ENCODE data around the gene TPD52L3. TPM values are rescaled to one million over a fixed set of nuclear protein-coding genes. Genes with fewer than 3 reads are reported as not detected.
A peak's percentile ranks its signal among the peaks of the same experiment; 100 is the strongest.

Gene TPD52L3
- total and polyA plus RNA-seq, 5 donors from 2014 or later, result not detected

GRCh38 chr9:6334305-6334704 is 6.1 kb downstream of the TPD52L3 start:
- no peak for ATAC-seq (ENCODE audit: low read depth in 2 of 2)
- Mint-ChIP-seq H3K27me3 (peaks cover 37% of the 10 kb centered on the region), H3K36me3 (peaks cover 4% of the 10 kb centered on the region)

GRCh38 chr9:6348766-6349165 is 20.6 kb downstream of the TPD52L3 start:
- Mint-ChIP-seq H3K4me1 (no peaks in the 10 kb centered on the region), H3K27me3 (peaks cover 47% of the 10 kb centered on the region), H3K9me3 (no peaks in the 10 kb centered on the region), H3K27ac (no peak overlapping the region), H3K4me3 (no peak overlapping the region), H3K36me3 (no peaks in the 10 kb centered on the region)
- DNase-seq, result no peak
- Histone ChIP-seq H3K4me1 (ENCODE audit: control insufficient read depth, insufficient read depth, low read length, poor library complexity, severe bottlenecking) (no peaks in the 10 kb centered on the region), H3K4me3 (ENCODE audit: low read depth, low read length) (no peak overlapping the region), H3K9me3 (ENCODE audit: control insufficient read depth in 2 of 2, low read length in 2 of 2) (no peaks in the 10 kb centered on the region), H3K36me3 (ENCODE audit: control insufficient read depth, insufficient read depth, low read length) (no peaks in the 10 kb centered on the region), H3K27ac (ENCODE audit: insufficient read depth, low read length, poor library complexity, severe bottlenecking) (no peak overlapping the region), H3K27me3 (ENCODE audit: control insufficient read depth, insufficient read depth, low read length) (peaks cover 7% of the 10 kb centered on the region)
- ATAC-seq (ENCODE audit: low read depth in 2 of 2), result no peak

More at GRCh38 chr9:6334305-6334704, 6.1 kb downstream of the TPD52L3 start:
- Histone ChIP-seq H3K27me3 (ENCODE audit: control insufficient read depth, insufficient read depth, low read length) (peaks cover 2% of the 10 kb centered on the region), H3K9me3 (ENCODE audit: control insufficient read depth in 2 of 2, low read length in 2 of 2) (peaks cover 9 to 20% of the 10 kb centered on the region in 2 experiments), H3K36me3 (ENCODE audit: control insufficient read depth, insufficient read depth, low read length) (no peaks in the 10 kb centered on the region), H3K4me1 (ENCODE audit: control insufficient read depth, insufficient read depth, low read length, poor library complexity, severe bottlenecking) (no peaks in the 10 kb centered on the region), H3K4me3 (ENCODE audit: low read depth, low read length) (no peak overlapping the region), H3K27ac (ENCODE audit: insufficient read depth, low read length, poor library complexity, severe bottlenecking) (no peak overlapping the region)
- Mint-ChIP-seq H3K27ac (no peak overlapping the region), H3K9me3 (peaks cover 4 to 21% (median 9%) of the 10 kb centered on the region in 7 donors), H3K4me3 (no peak overlapping the region), H3K4me1 (no peaks in the 10 kb centered on the region)
- no peak for DNase-seq

GRCh38 chr9:6351737-6352136 is 23.6 kb downstream of the TPD52L3 start:
- no peak overlapping the region for H3K4me3 Mint-ChIP-seq
- H3K36me3 Mint-ChIP-seq, result no peaks in the 10 kb centered on the region
- H3K27me3 Mint-ChIP-seq, result peaks cover 35% of the 10 kb centered on the region
- ATAC-seq (ENCODE audit: low read depth in 2 of 2) (no peak), DNase-seq (no peak)
- H3K27me3 ChIP-seq (ENCODE audit: control insufficient read depth, insufficient read depth, low read length), result peaks cover 7% of the 10 kb centered on the region
- H3K27ac ChIP-seq (ENCODE audit: insufficient read depth, low read length, poor library complexity, severe bottlenecking), result no peak overlapping the region
- H3K27ac Mint-ChIP-seq, result no peak overlapping the region
- H3K4me1 ChIP-seq (ENCODE audit: control insufficient read depth, insufficient read depth, low read length, poor library complexity, severe bottlenecking), result no peaks in the 10 kb centered on the region
- no peak overlapping the region for H3K4me3 ChIP-seq (ENCODE audit: low read depth, low read length)
- H3K36me3 ChIP-seq (ENCODE audit: control insufficient read depth, insufficient read depth, low read length), result no peaks in the 10 kb centered on the region
- H3K4me1 Mint-ChIP-seq, result peaks cover 0 to 2% (median 0%) of the 10 kb centered on the region in 4 donors
- no peaks in the 10 kb centered on the region for H3K9me3 ChIP-seq (ENCODE audit: control insufficient read depth in 2 of 2, low read length in 2 of 2)
- H3K9me3 Mint-ChIP-seq, result no peaks in the 10 kb centered on the region

- ATAC-seq (ENCODE audit: low read depth in 2 of 2) (peak; percentile 81 to 89), DNase-seq (peak; percentile 9 to 72 (median 63))
- Mint-ChIP-seq H3K27ac (no peak overlapping the region), H3K4me3 (no peak overlapping the region), H3K27me3 (peaks cover 16% of the 10 kb centered on the region), H3K4me1 (peaks cover 0 to 2% (median 0%) of the 10 kb centered on the region in 4 donors), H3K9me3 (no peaks in the 10 kb centered on the region), H3K36me3 (no peaks in the 10 kb centered on the region)
- H3K27ac ChIP-seq (ENCODE audit: insufficient read depth, low read length, poor library complexity, severe bottlenecking), result no peak overlapping the region
- H3K9me3 ChIP-seq (ENCODE audit: control insufficient read depth in 2 of 2, low read length in 2 of 2), result no peaks in the 10 kb centered on the region
- H3K4me3 ChIP-seq (ENCODE audit: low read depth, low read length), result no peak overlapping the region
- H3K27me3 ChIP-seq (ENCODE audit: control insufficient read depth, insufficient read depth, low read length), result peaks cover 5% of the 10 kb centered on the region
- H3K4me1 ChIP-seq (ENCODE audit: control insufficient read depth, insufficient read depth, low read length, poor library complexity, severe bottlenecking), result no peaks in the 10 kb centered on the region
- H3K36me3 ChIP-seq (ENCODE audit: control insufficient read depth, insufficient read depth, low read length), result no peaks in the 10 kb centered on the region
Measured at GRCh38 chr9:6354072-6354686, 26.0 kb downstream of the TPD52L3 start.

- Histone ChIP-seq H3K27me3 (ENCODE audit: control insufficient read depth, insufficient read depth, low read length) (peaks cover 2% of the 10 kb centered on the region), H3K4me1 (ENCODE audit: control insufficient read depth, insufficient read depth, low read length, poor library complexity, severe bottlenecking) (no peaks in the 10 kb centered on the region), H3K4me3 (ENCODE audit: low read depth, low read length) (no peak overlapping the region), H3K36me3 (ENCODE audit: control insufficient read depth, insufficient read depth, low read length) (no peaks in the 10 kb centered on the region), H3K9me3 (ENCODE audit: control insufficient read depth in 2 of 2, low read length in 2 of 2) (no peaks in the 10 kb centered on the region), H3K27ac (ENCODE audit: insufficient read depth, low read length, poor library complexity, severe bottlenecking) (no peak overlapping the region)
- DNase-seq (peak in 1 of 3 donors; percentile 22), ATAC-seq (ENCODE audit: low read depth in 2 of 2) (no peak)
- peaks cover 0 to 3% (median 1%) of the 10 kb centered on the region in 4 donors for H3K4me1 Mint-ChIP-seq
- no peaks in the 10 kb centered on the region for H3K9me3 Mint-ChIP-seq
- H3K27ac Mint-ChIP-seq, result no peak overlapping the region
- H3K27me3 Mint-ChIP-seq, result peaks cover 12% of the 10 kb centered on the region
- H3K4me3 Mint-ChIP-seq, result no peak overlapping the region
- no peaks in the 10 kb centered on the region for H3K36me3 Mint-ChIP-seq
Measured at GRCh38 chr9:6355728-6356127, 27.6 kb downstream of the TPD52L3 start.

GRCh38 chr9:6356441-6356840 is 28.3 kb downstream of the TPD52L3 start:
- H3K27ac Mint-ChIP-seq, result no peak overlapping the region
- ATAC-seq (ENCODE audit: low read depth in 2 of 2) (no peak), DNase-seq (no peak)
- H3K9me3 ChIP-seq (ENCODE audit: control insufficient read depth in 2 of 2, low read length in 2 of 2), result no peaks in the 10 kb centered on the region
- H3K27ac ChIP-seq (ENCODE audit: insufficient read depth, low read length, poor library complexity, severe bottlenecking), result no peak overlapping the region
- no peaks in the 10 kb centered on the region for H3K36me3 ChIP-seq (ENCODE audit: control insufficient read depth, insufficient read depth, low read length)
- H3K27me3 ChIP-seq (ENCODE audit: control insufficient read depth, insufficient read depth, low read length), result peaks cover 2% of the 10 kb centered on the region
- peaks cover 0 to 3% (median 1%) of the 10 kb centered on the region in 4 donors for H3K4me1 Mint-ChIP-seq
- no peaks in the 10 kb centered on the region for H3K4me1 ChIP-seq (ENCODE audit: control insufficient read depth, insufficient read depth, low read length, poor library complexity, severe bottlenecking)
- H3K9me3 Mint-ChIP-seq, result no peaks in the 10 kb centered on the region
- H3K4me3 ChIP-seq (ENCODE audit: low read depth, low read length), result no peak overlapping the region
- no peaks in the 10 kb centered on the region for H3K36me3 Mint-ChIP-seq
- H3K27me3 Mint-ChIP-seq, result peaks cover 12% of the 10 kb centered on the region
- H3K4me3 Mint-ChIP-seq, result no peak overlapping the region

- no peak overlapping the region for H3K4me3 ChIP-seq (ENCODE audit: low read depth, low read length)
- ATAC-seq (ENCODE audit: low read depth in 2 of 2), result no peak
Measured at GRCh38 chr9:6356904-6357303, 28.7 kb downstream of the TPD52L3 start.

More at GRCh38 chr9:6356904-6357303, 28.7 kb downstream of the TPD52L3 start:
- Mint-ChIP-seq H3K36me3 (no peaks in the 10 kb centered on the region), H3K27me3 (peaks cover 12% of the 10 kb centered on the region), H3K4me3 (no peak overlapping the region), H3K9me3 (no peaks in the 10 kb centered on the region), H3K4me1 (peaks cover 0 to 3% (median 1%) of the 10 kb centered on the region in 4 donors), H3K27ac (no peak overlapping the region)
- H3K27me3 ChIP-seq (ENCODE audit: control insufficient read depth, insufficient read depth, low read length), result peaks cover 2% of the 10 kb centered on the region
- no peak overlapping the region for H3K27ac ChIP-seq (ENCODE audit: insufficient read depth, low read length, poor library complexity, severe bottlenecking)
- DNase-seq, result no peak
- no peaks in the 10 kb centered on the region for H3K4me1 ChIP-seq (ENCODE audit: control insufficient read depth, insufficient read depth, low read length, poor library complexity, severe bottlenecking)
- H3K9me3 ChIP-seq (ENCODE audit: control insufficient read depth in 2 of 2, low read length in 2 of 2), result no peaks in the 10 kb centered on the region
- no peaks in the 10 kb centered on the region for H3K36me3 ChIP-seq (ENCODE audit: control insufficient read depth, insufficient read depth, low read length)
